Endothelial cell of umbilical vein (primary cell): ENCODE data around the gene TMEM138. TPM values are rescaled to one million over a fixed set of nuclear protein-coding genes. Genes with fewer than 3 reads are reported as not detected.

ENCODE experiments used
- BruUV-seq: library from RNA; stranded (reverse); fragments of 400-500 nt; replicated peaks from 2 replicates; lab custom pipeline; 2021; lab: Mats Ljungman, UMichigan
- CTCF ChIA-PET: fragments of 300-600, 350-600 bp; sonication (Branson Sonifier 250); formaldehyde crosslinking; loops from one replicate; lab custom pipeline; 2021; ENCODE audit warnings: antibody characterized with exemption, inconsistent platforms; lab: Charles Lee
- POLR2A ChIA-PET: fragments of 300-600, 350-600 bp; sonication (Branson Sonifier 250); formaldehyde crosslinking; loops from one replicate; lab custom pipeline; 2021; ENCODE audit warnings: antibody characterized with exemption, inconsistent platforms; lab: Charles Lee
- DNase-seq: peaks from one replicate; pipeline ENCODE4 v3.0.0-alpha.2; 2011; ENCODE audit warnings: low read depth, low spot score
- FAIRE-seq: peaks from 2 replicates; lab custom pipeline; 2011; peaks lifted over from hg19 to GRCh38; lab: Jason Lieb, UNC
- H2AFZ ChIP-seq: 2 replicates; pipeline ENCODE4 v1.6.0; 2012; ENCODE audit warnings: low read depth, low read length, control low read depth, inconsistent platforms
- H3K27ac ChIP-seq: 2 replicates; pipeline ENCODE4 v1.5.1; 2011; ENCODE audit warnings: low read depth, mild to moderate bottlenecking, control low read depth, low read length, moderate library complexity; ENCODE audit not compliant: insufficient read depth
- H3K27me3 ChIP-seq, 2 experiments: 2 replicates each; pipeline versions ENCODE4 v1.6.0 to v1.6.1; 2011; ENCODE audit warnings: low read length in 2 of 2, mixed read lengths in 1 of 2; ENCODE audit not compliant: control insufficient read depth in 2 of 2, insufficient read depth in 2 of 2
- H3K36me3 ChIP-seq, 2 experiments: 2 replicates in 1 of 2; 3 replicates in 1 of 2; pipeline ENCODE4 v1.5.1; 2011; ENCODE audit warnings: low read length in 2 of 2, mild to moderate bottlenecking in 1 of 2, moderate library complexity in 1 of 2; ENCODE audit not compliant: control insufficient read depth in 2 of 2, insufficient read depth in 2 of 2; ENCODE audit errors: extremely low read depth in 1 of 2
- H3K4me1 ChIP-seq: 3 replicates; pipeline ENCODE4 v1.5.1; 2011; ENCODE audit warnings: mild to moderate bottlenecking, low read length; ENCODE audit not compliant: control insufficient read depth, insufficient read depth; ENCODE audit errors: extremely low read depth
- H3K4me2 ChIP-seq: 2 replicates; pipeline ENCODE4 v1.6.1; 2011; ENCODE audit warnings: low read length, control low read depth, mixed read lengths; ENCODE audit not compliant: insufficient read depth
- H3K4me3 ChIP-seq, 3 experiments: fragments of 200-600 bp in 1 of 3; sonication (generic), shearing (Covaris generic) in 1 of 3; replicated peaks in 1 of 3; 2 replicates each; pipeline ENCODE4 v1.5.1; 2011 to 2016; ENCODE audit warnings: control low read depth in 3 of 3, low read length in 3 of 3, mild to moderate bottlenecking in 2 of 3, inconsistent platforms in 1 of 3, low read depth in 1 of 3, moderate library complexity in 1 of 3; ENCODE audit not compliant: insufficient read depth in 1 of 3
- H3K79me2 ChIP-seq: 2 replicates; pipeline ENCODE4 v1.6.0; 2012; ENCODE audit warnings: low read length, inconsistent platforms; ENCODE audit not compliant: control insufficient read depth, insufficient read depth
- H3K9ac ChIP-seq: replicated peaks from 2 replicates; pipeline ENCODE3; 2011; ENCODE audit warnings: low read length, control low read depth; ENCODE audit not compliant: insufficient read depth; ENCODE audit errors: extremely low read depth
- H3K9me1 ChIP-seq: replicated peaks from 3 replicates; pipeline ENCODE4 v1.6.0; 2011; ENCODE audit warnings: mild to moderate bottlenecking, low read length; ENCODE audit not compliant: control insufficient read depth, insufficient read depth; ENCODE audit errors: extremely low read depth
- H3K9me3 ChIP-seq: replicated peaks from 2 replicates; pipeline ENCODE4 v1.5.1; 2012; ENCODE audit warnings: low read length, inconsistent platforms; ENCODE audit not compliant: control insufficient read depth, insufficient read depth
- H4K20me1 ChIP-seq: replicated peaks from 2 replicates; pipeline ENCODE3; 2011; ENCODE audit warnings: mild to moderate bottlenecking, low read length; ENCODE audit not compliant: control insufficient read depth, insufficient read depth; ENCODE audit errors: extremely low read depth
- EZH2 ChIP-seq: IDR thresholded peaks from 2 replicates; pipeline ENCODE4 v1.6.1; 2012; ENCODE audit warnings: borderline replicate concordance, low read depth, mild to moderate bottlenecking, moderate library complexity, low read length, inconsistent platforms; ENCODE audit not compliant: severe bottlenecking
- FOS ChIP-seq: IDR thresholded peaks from 2 replicates; pipeline ENCODE4 v1.6.1; 2011; ENCODE audit warnings: mild to moderate bottlenecking, low read length, moderate library complexity, borderline replicate concordance; ENCODE audit not compliant: insufficient read depth
- GATA2 ChIP-seq: IDR thresholded peaks from 2 replicates; pipeline ENCODE4 v1.7.0; 2011; ENCODE audit warnings: low read depth, mild to moderate bottlenecking, moderate library complexity, mixed read lengths, low read length; ENCODE audit not compliant: insufficient read length, insufficient read depth
- JUN ChIP-seq: IDR thresholded peaks from 2 replicates; pipeline ENCODE4 v1.6.1; 2011; ENCODE audit warnings: borderline replicate concordance, low read depth; ENCODE audit not compliant: insufficient read length, insufficient read depth
- MYC ChIP-seq: IDR thresholded peaks from one replicate; pipeline ENCODE4 v1.6.1; 2011; ENCODE audit warnings: mild to moderate bottlenecking, low read depth, low read length
- POLR2A ChIP-seq: IDR thresholded peaks from 2 replicates; pipeline ENCODE4 v1.6.1; 2012; ENCODE audit warnings: low read depth, mild to moderate bottlenecking, control low read depth, low read length
- POLR2AphosphoS5 ChIP-seq: IDR thresholded peaks from 2 replicates; pipeline ENCODE4 v1.6.1; 2012; ENCODE audit warnings: low read depth, mild to moderate bottlenecking, control low read depth, low read length, moderate library complexity; ENCODE audit not compliant: insufficient read depth
- dilution Hi-C: fragments of 300-500 bp; cut with MboI; formaldehyde crosslinking; loops from one replicate; pipeline ENCODE4 v1.15.0; 2019; ENCODE audit warnings: low sequenced_read_pairs; ENCODE audit not compliant: extremely low pct_ligation_motif_present
- intact Hi-C: fragments of 100-400 bp; cut with micrococcal nuclease; formaldehyde crosslinking; loops from one replicate; pipeline ENCODE4 v1.10.0; 2022
- polyA plus RNA-seq, 4 experiments: library from polyadenylated mRNA; depleted of rRNA in 3 of 4; stranded (reverse) in 3 of 4; unstranded in 1 of 4; fragments of >200 nt; gene quantifications; 2 replicates each; pipeline versions ENCODE4 v1.2.1 to v1.2.3, GENCODE V29; 2011 to 2012; ENCODE audit warnings: missing spikeins in 1 of 4
- total RNA-seq: library from RNA; stranded (reverse); gene quantifications from 2 replicates; pipeline ENCODE4 v1.2.3, GENCODE V29; 2021
- TF ChIP-seq, protein P1 (sequence below), 2 donors: IDR thresholded peaks; 1 replicate in 1 of 2; 2 replicates in 1 of 2; pipeline ENCODE4 v1.5.1; 2011; ENCODE audit warnings: low read length in 2 of 2, mild to moderate bottlenecking in 2 of 2, moderate library complexity in 2 of 2, control low read depth in 1 of 2, inconsistent platforms in 1 of 2, low read depth in 1 of 2; ENCODE audit not compliant: insufficient read depth in 1 of 2; ENCODE audit errors: extremely low read depth in 1 of 2
- TF ChIP-seq, protein P2 (sequence below): IDR thresholded peaks from 2 replicates; pipeline ENCODE4 v1.6.1; 2011; ENCODE audit not compliant: insufficient read depth, insufficient read length

TMEM138 gene
- total and polyA plus RNA-seq, 2 donors (not counting 3 experiments of a cell fraction or from before 2014, with no cell fraction given), result 37.9 to 60.0 TPM

DNA sequence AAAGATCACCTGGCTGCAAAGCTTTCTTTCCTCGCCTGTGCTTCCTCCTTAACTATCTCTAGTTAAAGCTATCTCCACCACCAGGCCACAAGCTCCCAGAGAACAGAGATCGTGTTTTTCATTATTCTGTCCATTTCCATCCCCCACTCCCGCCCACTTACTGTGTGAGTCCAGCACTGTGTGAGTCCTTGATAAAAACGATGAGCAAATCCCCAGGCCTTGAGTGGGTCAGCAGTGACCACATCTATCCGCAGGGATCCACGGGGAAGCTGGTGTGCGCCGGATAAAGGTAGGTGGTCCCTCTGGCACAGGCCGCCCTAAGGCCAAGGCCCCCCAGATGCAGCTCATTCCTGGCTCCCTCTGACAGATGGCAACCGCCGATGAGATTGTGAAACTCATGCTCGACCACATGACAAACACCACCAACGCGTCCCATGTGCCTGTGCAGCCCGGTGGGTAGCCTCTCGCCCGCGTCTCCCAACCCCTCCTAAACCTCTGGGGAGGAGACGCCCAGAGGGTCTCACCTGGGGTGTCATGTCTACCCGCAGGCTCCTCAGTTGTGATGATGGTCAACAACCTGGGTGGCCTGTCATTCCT is 19.9 kb upstream of the TMEM138 start:
- H3K4me3 ChIP-seq, result no peak overlapping the region
- no peaks in the 10 kb centered on the region for H3K9me1 ChIP-seq
- FAIRE-seq (no peak), DNase-seq (no peak)
- dilution Hi-C loops (no loop called here), intact Hi-C loops (no loop called here)
- no peak overlapping the region for H3K4me2 ChIP-seq
- POLR2A ChIA-PET, result interaction anchor here (1.2 kb wide), 1 partner anchor 20 kb away, joined by 3 read pairs; the partner anchor contains the start of genes CYB561A3 and TMEM138
- H3K9me3 ChIP-seq, result no peaks in the 10 kb centered on the region
- no TSS peak for BruUV-seq
- CTCF ChIA-PET, result interaction anchor here (1.0 to 2.4 kb wide), 2 partner anchors 44 to 92 kb away, joined by 3 to 12 read pairs; no protein-coding TSS in a partner anchor
- H4K20me1 ChIP-seq, result no peaks in the 10 kb centered on the region
- no peaks in the 10 kb centered on the region for H3K4me1 ChIP-seq
- no peaks in the 10 kb centered on the region for H3K27me3 ChIP-seq
- H3K79me2 ChIP-seq, result no peaks in the 10 kb centered on the region
- H3K9ac ChIP-seq, result no peak overlapping the region
- peaks cover 0 to 2% of the 10 kb centered on the region in 2 experiments for H3K36me3 ChIP-seq
- TF ChIP-seq JUN (no peak), EZH2 (no peak)
- no peak overlapping the region for H3K27ac ChIP-seq
- no peak overlapping the region for H2AFZ ChIP-seq

DNA sequence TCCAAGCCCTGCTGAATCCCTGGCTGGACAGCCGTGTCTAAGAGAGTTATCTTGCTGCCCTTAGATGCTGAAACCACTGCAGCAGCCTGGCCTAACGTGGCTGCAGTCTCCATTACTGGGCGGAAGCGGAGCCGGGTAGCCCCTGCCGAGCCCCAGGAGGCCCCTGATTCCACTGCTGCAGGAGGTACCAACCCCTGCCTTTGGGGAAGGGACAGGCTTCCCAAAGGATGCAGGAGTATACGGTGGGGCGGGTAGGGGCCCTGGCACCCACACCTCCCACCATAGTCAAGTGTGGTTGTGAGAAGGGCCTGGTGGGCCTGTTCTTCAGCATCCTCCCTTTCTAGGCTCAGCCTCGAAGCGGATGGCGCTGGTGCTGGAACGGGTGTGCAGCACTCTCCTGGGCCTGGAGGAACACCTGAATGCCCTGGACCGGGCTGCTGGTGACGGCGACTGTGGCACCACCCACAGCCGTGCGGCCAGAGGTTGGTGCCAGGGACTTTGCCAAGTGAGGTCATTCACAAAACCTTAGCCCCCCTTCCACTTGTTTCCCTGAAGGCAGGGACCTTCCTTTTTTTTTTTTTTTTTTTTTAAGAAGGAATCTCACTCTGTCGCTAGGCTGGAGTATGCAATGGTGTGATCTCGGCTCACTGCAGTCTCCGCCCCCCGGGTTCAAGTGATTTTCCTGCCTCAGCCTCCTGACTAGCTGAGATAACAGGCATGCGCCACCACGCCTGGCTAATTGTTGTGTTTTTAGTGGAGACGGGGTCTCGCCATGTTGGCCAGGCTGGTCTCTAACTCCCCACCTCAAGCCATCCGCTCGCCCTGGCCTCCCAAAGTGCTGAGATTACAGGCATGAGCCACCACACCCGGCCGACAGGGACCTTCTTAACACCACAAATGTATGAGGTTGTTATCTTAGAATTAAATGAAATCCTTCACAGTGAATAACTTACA is 18.1 kb upstream of the TMEM138 start:
- Histone ChIP-seq H3K27ac (no peak overlapping the region), H3K9me1 (no peaks in the 10 kb centered on the region), H3K9ac (no peak overlapping the region), H4K20me1 (no peaks in the 10 kb centered on the region), H3K79me2 (no peaks in the 10 kb centered on the region), H3K4me3 (no peak overlapping the region), H3K36me3 (peaks cover 0 to 5% of the 10 kb centered on the region in 2 experiments), H3K4me2 (no peak overlapping the region), H2AFZ (no peak overlapping the region), H3K4me1 (peaks cover 14% of the 10 kb centered on the region), H3K27me3 (no peaks in the 10 kb centered on the region), H3K9me3 (no peaks in the 10 kb centered on the region)
- intact Hi-C loops, result no loop called here
- TF ChIP-seq, protein P1, sequence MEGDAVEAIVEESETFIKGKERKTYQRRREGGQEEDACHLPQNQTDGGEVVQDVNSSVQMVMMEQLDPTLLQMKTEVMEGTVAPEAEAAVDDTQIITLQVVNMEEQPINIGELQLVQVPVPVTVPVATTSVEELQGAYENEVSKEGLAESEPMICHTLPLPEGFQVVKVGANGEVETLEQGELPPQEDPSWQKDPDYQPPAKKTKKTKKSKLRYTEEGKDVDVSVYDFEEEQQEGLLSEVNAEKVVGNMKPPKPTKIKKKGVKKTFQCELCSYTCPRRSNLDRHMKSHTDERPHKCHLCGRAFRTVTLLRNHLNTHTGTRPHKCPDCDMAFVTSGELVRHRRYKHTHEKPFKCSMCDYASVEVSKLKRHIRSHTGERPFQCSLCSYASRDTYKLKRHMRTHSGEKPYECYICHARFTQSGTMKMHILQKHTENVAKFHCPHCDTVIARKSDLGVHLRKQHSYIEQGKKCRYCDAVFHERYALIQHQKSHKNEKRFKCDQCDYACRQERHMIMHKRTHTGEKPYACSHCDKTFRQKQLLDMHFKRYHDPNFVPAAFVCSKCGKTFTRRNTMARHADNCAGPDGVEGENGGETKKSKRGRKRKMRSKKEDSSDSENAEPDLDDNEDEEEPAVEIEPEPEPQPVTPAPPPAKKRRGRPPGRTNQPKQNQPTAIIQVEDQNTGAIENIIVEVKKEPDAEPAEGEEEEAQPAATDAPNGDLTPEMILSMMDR (IDR thresholded peaks at IDR 0.05; ENCODE audit: extremely low read depth in 1 of 2, insufficient read depth in 1 of 2, low read depth in 1 of 2, low read length in 2 of 2), result no peak
- TF ChIP-seq POLR2A (no peak), GATA2 (no peak), EZH2 (no peak), JUN (no peak), FOS (no peak), MYC (no peak), POLR2AphosphoS5 (no peak)
- TF ChIP-seq, protein P2, sequence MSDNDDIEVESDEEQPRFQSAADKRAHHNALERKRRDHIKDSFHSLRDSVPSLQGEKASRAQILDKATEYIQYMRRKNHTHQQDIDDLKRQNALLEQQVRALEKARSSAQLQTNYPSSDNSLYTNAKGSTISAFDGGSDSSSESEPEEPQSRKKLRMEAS, result no peak
- dilution Hi-C loops, result no loop called here
- BruUV-seq, result no TSS peak
- ChIA-PET POLR2A (no interaction called here), CTCF (interaction anchor here (1.2 kb wide), 1 partner anchor 10 kb away, joined by 3 read pairs; no protein-coding TSS in a partner anchor)
- FAIRE-seq (no peak), DNase-seq (no peak)
